ENCODE data around the gene POLR3C.

DNA sequence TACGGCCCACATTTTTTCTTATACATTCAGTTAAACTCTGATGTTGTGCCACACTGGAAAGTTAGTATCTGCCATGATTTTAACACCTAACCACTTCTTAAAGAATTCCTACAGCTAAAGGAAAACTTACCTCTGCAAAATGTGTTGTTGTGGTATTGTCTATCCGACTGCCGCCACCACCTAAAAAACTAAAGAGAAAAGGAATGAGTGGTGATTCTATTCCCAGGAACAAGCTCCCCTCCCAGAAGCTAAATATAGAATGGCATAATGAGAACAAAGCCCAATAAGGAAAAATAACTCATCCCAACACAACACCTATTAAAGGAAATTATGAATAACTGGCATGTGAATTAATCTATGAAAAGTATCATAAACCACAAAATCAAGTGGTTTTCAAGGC, 39.6 kb upstream of the POLR3C start:
- TF ChIP-seq, protein P1, sequence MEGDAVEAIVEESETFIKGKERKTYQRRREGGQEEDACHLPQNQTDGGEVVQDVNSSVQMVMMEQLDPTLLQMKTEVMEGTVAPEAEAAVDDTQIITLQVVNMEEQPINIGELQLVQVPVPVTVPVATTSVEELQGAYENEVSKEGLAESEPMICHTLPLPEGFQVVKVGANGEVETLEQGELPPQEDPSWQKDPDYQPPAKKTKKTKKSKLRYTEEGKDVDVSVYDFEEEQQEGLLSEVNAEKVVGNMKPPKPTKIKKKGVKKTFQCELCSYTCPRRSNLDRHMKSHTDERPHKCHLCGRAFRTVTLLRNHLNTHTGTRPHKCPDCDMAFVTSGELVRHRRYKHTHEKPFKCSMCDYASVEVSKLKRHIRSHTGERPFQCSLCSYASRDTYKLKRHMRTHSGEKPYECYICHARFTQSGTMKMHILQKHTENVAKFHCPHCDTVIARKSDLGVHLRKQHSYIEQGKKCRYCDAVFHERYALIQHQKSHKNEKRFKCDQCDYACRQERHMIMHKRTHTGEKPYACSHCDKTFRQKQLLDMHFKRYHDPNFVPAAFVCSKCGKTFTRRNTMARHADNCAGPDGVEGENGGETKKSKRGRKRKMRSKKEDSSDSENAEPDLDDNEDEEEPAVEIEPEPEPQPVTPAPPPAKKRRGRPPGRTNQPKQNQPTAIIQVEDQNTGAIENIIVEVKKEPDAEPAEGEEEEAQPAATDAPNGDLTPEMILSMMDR (IDR thresholded peaks at IDR 0.05; ENCODE audit: borderline replicate concordance, extremely low read depth, low read length, poor library complexity, severe bottlenecking): no peak
- no peak for TF ChIP-seq EZH2 (IDR thresholded peaks at IDR 0.05; ENCODE audit: borderline replicate concordance, low read depth, low read length, severe bottlenecking)

Measured in DND-41 (cell line).